PC-9 (cell line): ENCODE measurements around the gene PEPD. TPM values are rescaled to one million over a fixed set of nuclear protein-coding genes. Genes with fewer than 3 reads are reported as not detected.

Experiments
- BruUV-seq: library from RNA; stranded (reverse); fragments of 400-500 nt; replicated peaks from 2 replicates; lab custom pipeline; 2021; lab: Mats Ljungman, UMichigan
- CTCF ChIA-PET: fragments of 300-600 bp; sonication (Branson Sonifier 250); formaldehyde crosslinking; loops from one replicate; lab custom pipeline; 2022; ENCODE audit warnings: antibody characterized with exemption; lab: Charles Lee
- POLR2A ChIA-PET: fragments of 300-600 bp; sonication (Branson Sonifier 250); formaldehyde crosslinking; loops from one replicate; lab custom pipeline; 2022; ENCODE audit warnings: antibody characterized with exemption; ENCODE audit not compliant: unreplicated experiment; lab: Charles Lee
- DNase-seq, 2 experiments: peaks; one replicate each; pipeline versions ENCODE4 v3.0.0 to v3.0.0-alpha.2; 2015 to 2022; ENCODE audit warnings: mixed read lengths in 1 of 2
- H2AFZ ChIP-seq: fragments of 200-600 bp; sonication (generic); 2 replicates; pipeline ENCODE4 v1.8.1; 2017; ENCODE audit warnings: antibody characterized with exemption
- H3F3A ChIP-seq: fragments of 200-600 bp; sonication (generic); 2 replicates; pipeline ENCODE4 v1.8.1; 2017; ENCODE audit warnings: antibody characterized with exemption, mild to moderate bottlenecking, low read depth; ENCODE audit not compliant: insufficient read depth
- H3K27ac ChIP-seq: fragments of 200-600 bp; sonication (generic); 2 replicates; pipeline ENCODE4 v1.6.1; 2016; ENCODE audit warnings: mixed run types
- H3K27me3 ChIP-seq: fragments of 200-600 bp; sonication (generic); 2 replicates; pipeline ENCODE4 v1.6.1; 2016; ENCODE audit warnings: low read depth, mixed run types; ENCODE audit not compliant: insufficient read depth
- H3K36me3 ChIP-seq: fragments of 200-600 bp; sonication (generic); 2 replicates; pipeline ENCODE4 v1.6.1; 2016; ENCODE audit warnings: low read depth, mixed run types
- H3K4me1 ChIP-seq: fragments of 200-600 bp; sonication (generic); replicated peaks from 2 replicates; pipeline ENCODE4 v1.6.1; 2016; ENCODE audit warnings: mixed run types; ENCODE audit not compliant: insufficient read depth
- H3K4me2 ChIP-seq: fragments of 200-600 bp; sonication (generic); 2 replicates; pipeline ENCODE4 v1.6.1; 2017; ENCODE audit warnings: mixed run types
- H3K4me3 ChIP-seq: fragments of 200-600 bp; sonication (generic); 2 replicates; pipeline ENCODE4 v1.6.1; 2016; ENCODE audit warnings: mixed run types
- H3K79me2 ChIP-seq: fragments of 200-600 bp; sonication (generic); 2 replicates; pipeline ENCODE4 v1.6.1; 2017; ENCODE audit warnings: low read depth, mixed run types
- H3K9me2 ChIP-seq: fragments of 200-600 bp; sonication (generic); 2 replicates; pipeline ENCODE4 v1.8.1; 2017; ENCODE audit warnings: mild to moderate bottlenecking; ENCODE audit not compliant: insufficient read depth
- H3K9me3 ChIP-seq: fragments of 200-600 bp; sonication (generic); 2 replicates; pipeline ENCODE4 v1.8.1; 2016; ENCODE audit warnings: low read depth; ENCODE audit not compliant: insufficient read depth
- H4K20me1 ChIP-seq: fragments of 200-600 bp; sonication (generic); 2 replicates; pipeline ENCODE4 v1.8.1; 2017; ENCODE audit not compliant: insufficient read depth
- CTCF ChIP-seq: fragments of 200-600 bp; sonication (generic); conservative IDR thresholded peaks from 2 replicates; pipeline ENCODE4 v1.6.1; 2017; ENCODE audit warnings: mixed run types, antibody characterized with exemption, mild to moderate bottlenecking, moderate library complexity
- EZH2 ChIP-seq: fragments of 200-600 bp; sonication (generic); IDR thresholded peaks from 2 replicates; pipeline ENCODE4 v1.8.0; 2017; ENCODE audit warnings: antibody characterized with exemption, low read depth
- intact Hi-C: fragments of 100-400 bp; cut with micrococcal nuclease; formaldehyde crosslinking; loops from one replicate; pipeline ENCODE4 v1.10.0; 2022; ENCODE audit not compliant: unreplicated experiment
- total RNA-seq: library from RNA; stranded (reverse); gene quantifications from 2 replicates; pipeline ENCODE4 v1.2.3, GENCODE V29; 2021

Gene PEPD
- total RNA-seq, 1 experiment from 2014 or later: 71.0 TPM

GRCh38 chr19:33437821-33438671 lies 83.5 kb downstream of the PEPD start:
- no peak overlapping the region for H3K4me3 ChIP-seq
- no peak overlapping the region for H2AFZ ChIP-seq
- no peaks in the 10 kb centered on the region for H3K27me3 ChIP-seq
- no peaks in the 10 kb centered on the region for H3K36me3 ChIP-seq
- H4K20me1 ChIP-seq: no peaks in the 10 kb centered on the region
- intact Hi-C loops: loop anchor here (10.0 kb wide), 1 partner anchor 87 kb away; the partner anchor contains the start of gene PEPD
- H3K9me3 ChIP-seq: no peaks in the 10 kb centered on the region
- TF ChIP-seq CTCF (peak; percentile 43), EZH2 (no peak)
- CTCF ChIA-PET: interaction anchor here (0.7 kb wide), 1 partner anchor 701 kb away, joined by 3 read pairs; no protein-coding TSS in a partner anchor
- no peaks in the 10 kb centered on the region for H3K79me2 ChIP-seq
- H3K27ac ChIP-seq: no peak overlapping the region
- BruUV-seq: no TSS peak
- no peak overlapping the region for H3K4me2 ChIP-seq
- POLR2A ChIA-PET: no interaction called here
- no peaks in the 10 kb centered on the region for H3K4me1 ChIP-seq
- no peaks in the 10 kb centered on the region for H3K9me2 ChIP-seq
- no peaks in the 10 kb centered on the region for H3F3A ChIP-seq
- DNase-seq: peak in 1 of 2 experiments; percentile 14

GRCh38 chr19:33437393-33437820 lies 84.2 kb downstream of the PEPD start:
- no TSS peak for BruUV-seq
- Histone ChIP-seq H3F3A (no peaks in the 10 kb centered on the region), H3K4me3 (no peak overlapping the region), H4K20me1 (no peaks in the 10 kb centered on the region), H3K79me2 (no peaks in the 10 kb centered on the region), H3K4me1 (no peaks in the 10 kb centered on the region), H2AFZ (no peak overlapping the region), H3K27ac (no peak overlapping the region), H3K9me3 (no peaks in the 10 kb centered on the region), H3K27me3 (no peaks in the 10 kb centered on the region), H3K9me2 (no peaks in the 10 kb centered on the region), H3K36me3 (no peaks in the 10 kb centered on the region), H3K4me2 (no peak overlapping the region)
- no peak for TF ChIP-seq EZH2
- TF ChIP-seq CTCF: no peak
- POLR2A ChIA-PET: no interaction called here
- CTCF ChIA-PET: no interaction called here
- intact Hi-C loops: loop anchor here (10.0 kb wide), 1 partner anchor 87 kb away; the partner anchor contains the start of gene PEPD
- DNase-seq: no peak

- no TSS peak for BruUV-seq
- Histone ChIP-seq H3K36me3 (no peaks in the 10 kb centered on the region), H3K27ac (no peak overlapping the region), H3K79me2 (no peaks in the 10 kb centered on the region), H3K27me3 (no peaks in the 10 kb centered on the region), H3K9me2 (no peaks in the 10 kb centered on the region), H2AFZ (no peak overlapping the region), H3F3A (no peaks in the 10 kb centered on the region), H3K9me3 (no peaks in the 10 kb centered on the region), H3K4me3 (no peak overlapping the region), H4K20me1 (no peaks in the 10 kb centered on the region), H3K4me1 (no peaks in the 10 kb centered on the region), H3K4me2 (no peak overlapping the region)
- POLR2A ChIA-PET: no interaction called here
- no peak for TF ChIP-seq CTCF
- TF ChIP-seq EZH2: no peak
- CTCF ChIA-PET: no interaction called here
- intact Hi-C loops: loop anchor here (10.0 kb wide), 1 partner anchor 88 kb away; the partner anchor contains the start of gene PEPD
- no peak for DNase-seq
Measured at GRCh38 chr19:33436360-33437345, 84.9 kb downstream of the PEPD start.
